NCI-H2029 treated with DMSO at 0.1 percent for 48 hours (cell line): ENCODE measurements around the gene SPTBN5.

Experiments
- DNase-seq: peaks from one replicate; lab custom pipeline; 2025; lab: John Stamatoyannopoulos, UW

The SPTBN5 gene

GRCh38 chr15:41824062-41824745 lies 69.6 kb downstream of the SPTBN5 start:
- no peak for DNase-seq

GRCh38 chr15:41823502-41823901 lies 70.4 kb downstream of the SPTBN5 start:
- DNase-seq, result no peak

GRCh38 chr15:41822957-41823356 lies 70.9 kb downstream of the SPTBN5 start:
- DNase-seq, result no peak

- DNase-seq, result no peak
Measured at GRCh38 chr15:41822471-41822870, 71.4 kb downstream of the SPTBN5 start.

- DNase-seq, result no peak
Measured at GRCh38 chr15:41821831-41822230, 72.0 kb downstream of the SPTBN5 start.

GRCh38 chr15:41820791-41821423 lies 72.9 kb downstream of the SPTBN5 start:
- DNase-seq, result no peak

- DNase-seq, result no peak
Measured at GRCh38 chr15:41819455-41820050, 74.3 kb downstream of the SPTBN5 start.

- no peak for DNase-seq
Measured at GRCh38 chr15:41817781-41818180, 76.1 kb downstream of the SPTBN5 start.

GRCh38 chr15:41817327-41817726 lies 76.5 kb downstream of the SPTBN5 start:
- no peak for DNase-seq

GRCh38 chr15:41816788-41817187 lies 77.1 kb downstream of the SPTBN5 start:
- no peak for DNase-seq

GRCh38 chr15:41814534-41814933 lies 79.3 kb downstream of the SPTBN5 start:
- DNase-seq, result no peak

- no peak for DNase-seq
Measured at GRCh38 chr15:41813426-41813825, 80.4 kb downstream of the SPTBN5 start.

GRCh38 chr15:41812820-41813375 lies 81.0 kb downstream of the SPTBN5 start:
- DNase-seq, result no peak

- DNase-seq, result peak; percentile 43
Measured at GRCh38 chr15:41811432-41812195, 82.2 kb downstream of the SPTBN5 start.

- no peak for DNase-seq
Measured at GRCh38 chr15:41810651-41811431, 83.0 kb downstream of the SPTBN5 start.

- DNase-seq, result no peak
Measured at GRCh38 chr15:41809526-41810220, 84.2 kb downstream of the SPTBN5 start.

GRCh38 chr15:41809121-41809520 lies 84.7 kb downstream of the SPTBN5 start:
- no peak for DNase-seq

- no peak for DNase-seq
Measured at GRCh38 chr15:41806291-41807181, 87.3 kb downstream of the SPTBN5 start.

- no peak for DNase-seq
Measured at GRCh38 chr15:41805711-41806110, 88.1 kb downstream of the SPTBN5 start.
